Caco-2 (cell line): ENCODE measurements around the gene TRA2A. TPM values are rescaled to one million over a fixed set of nuclear protein-coding genes. Genes with fewer than 3 reads are reported as not detected.

Experiments used
- BruUV-seq: library from RNA; stranded (reverse); fragments of 400-500 nt; replicated peaks from 2 replicates; lab custom pipeline; 2021; lab: Mats Ljungman, UMichigan
- CTCF ChIA-PET: fragments of 300-600 bp; sonication (Branson Sonifier 250); formaldehyde crosslinking; loops from one replicate; lab custom pipeline; 2022; ENCODE audit warnings: antibody characterized with exemption; lab: Charles Lee
- POLR2A ChIA-PET: fragments of 300-600 bp; sonication (Branson Sonifier 250); formaldehyde crosslinking; loops from one replicate; lab custom pipeline; 2022; ENCODE audit warnings: antibody characterized with exemption; lab: Charles Lee
- DNase-seq, 2 experiments: peaks; one replicate each; pipeline versions ENCODE4 v3.0.0 to v3.0.0-alpha.2; 2020 to 2022
- H3K27me3 ChIP-seq: replicated peaks from 2 replicates; pipeline ENCODE4 v1.6.0; 2011; ENCODE audit warnings: low read length; ENCODE audit not compliant: control insufficient read depth, insufficient read depth
- H3K36me3 ChIP-seq: 2 replicates; pipeline ENCODE4 v1.5.1; 2011; ENCODE audit warnings: low read length; ENCODE audit not compliant: control insufficient read depth, insufficient read depth
- H3K4me1 ChIP-seq: fragments of 250-450 bp; sonication (Bioruptor Pico); 2 replicates; pipeline ENCODE4 v1.5.1; 2020; ENCODE audit warnings: mild to moderate bottlenecking
- H3K4me3 ChIP-seq: 2 replicates; pipeline ENCODE4 v1.5.1; 2011; ENCODE audit warnings: low read depth, mild to moderate bottlenecking, control low read depth, low read length
- H3K9me3 ChIP-seq: fragments of 250-450 bp; sonication (Bioruptor Pico); 2 replicates; pipeline ENCODE4 v1.5.1; 2020; ENCODE audit warnings: mild to moderate bottlenecking, moderate library complexity
- H3K27ac Mint-ChIP-seq: one replicate; pipeline ENCODE4 v1.8.0; 2022; ENCODE audit warnings: mixed read lengths; ENCODE audit not compliant: unreplicated experiment
- H3K27me3 Mint-ChIP-seq: one replicate; pipeline ENCODE4 v1.8.0; 2022; ENCODE audit warnings: mixed read lengths; ENCODE audit not compliant: insufficient read depth, unreplicated experiment
- H3K36me3 Mint-ChIP-seq: one replicate; pipeline ENCODE4 v1.8.0; 2022; ENCODE audit warnings: mild to moderate bottlenecking, mixed read lengths; ENCODE audit not compliant: insufficient read depth, unreplicated experiment
- H3K4me1 Mint-ChIP-seq: one replicate; pipeline ENCODE4 v1.8.0; 2022; ENCODE audit warnings: low read depth, mixed read lengths; ENCODE audit not compliant: unreplicated experiment
- H3K4me3 Mint-ChIP-seq: one replicate; pipeline ENCODE4 v1.8.0; 2022; ENCODE audit warnings: mild to moderate bottlenecking, moderate library complexity, mixed read lengths; ENCODE audit not compliant: unreplicated experiment
- H3K9me3 Mint-ChIP-seq: one replicate; pipeline ENCODE4 v1.8.0; 2022; ENCODE audit warnings: mixed read lengths; ENCODE audit not compliant: unreplicated experiment
- intact Hi-C: fragments of 100-400 bp; cut with micrococcal nuclease; formaldehyde crosslinking; loops from one replicate; pipeline ENCODE4 v1.10.0; 2022; ENCODE audit not compliant: unreplicated experiment
- total RNA-seq: library from RNA; stranded (reverse); gene quantifications from 2 replicates; pipeline ENCODE4 v1.2.3, GENCODE V29; 2022
- TF ChIP-seq, protein P1 (sequence below), 2 experiments: fragments of 200-600 bp in 1 of 2; IDR thresholded peaks; 1 replicate in 1 of 2; 2 replicates in 1 of 2; pipeline versions ENCODE4 v1.5.1 to v1.8.0; 2011 to 2022; ENCODE audit warnings: antibody characterized with exemption in 1 of 2, control low read depth in 1 of 2, inconsistent platforms in 1 of 2, low read depth in 1 of 2, low read length in 1 of 2, mild to moderate bottlenecking in 1 of 2, moderate library complexity in 1 of 2; ENCODE audit not compliant: insufficient read depth in 1 of 2, severe bottlenecking in 1 of 2, unreplicated experiment in 1 of 2

The TRA2A gene
- total RNA-seq, 1 experiment from 2014 or later = 123 TPM

DNA sequence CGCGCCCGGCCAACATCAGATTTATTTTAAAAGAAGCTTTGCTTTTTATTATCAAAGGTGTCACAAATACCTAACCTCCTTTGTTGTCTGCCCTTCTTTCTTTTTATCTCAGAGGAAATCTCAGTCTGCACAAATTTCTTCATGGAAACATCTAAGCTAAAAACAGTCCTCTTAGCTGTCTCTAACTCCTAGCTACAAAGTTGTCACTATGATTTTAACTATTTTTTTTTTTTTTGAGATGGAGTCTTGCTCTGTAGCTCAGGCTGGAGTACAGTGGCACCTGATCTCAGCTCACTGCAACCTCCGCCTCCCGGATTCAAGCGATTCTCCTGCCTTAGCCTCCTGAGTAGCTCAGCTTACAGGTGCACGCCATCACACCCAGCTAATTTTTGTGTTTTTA is 7.3 kb downstream of the TRA2A start:
- H3K36me3 Mint-ChIP-seq = peaks cover 59% of the 10 kb centered on the region
- no peaks in the 10 kb centered on the region for H3K27me3 Mint-ChIP-seq
- peaks cover 18% of the 10 kb centered on the region for H3K4me1 Mint-ChIP-seq
- Histone ChIP-seq H3K27me3 (no peaks in the 10 kb centered on the region), H3K4me3 (no peak overlapping the region), H3K9me3 (no peaks in the 10 kb centered on the region), H3K4me1 (peaks cover 22% of the 10 kb centered on the region), H3K36me3 (0 out of 2 replicates have a peak, but pooled peaks cover 1% of the 10 kb centered on the region)
- H3K9me3 Mint-ChIP-seq = no peaks in the 10 kb centered on the region
- DNase-seq = no peak
- H3K27ac Mint-ChIP-seq = no peak overlapping the region
- POLR2A ChIA-PET = no interaction called here
- CTCF ChIA-PET = no interaction called here
- no TSS peak for BruUV-seq
- no peak overlapping the region for H3K4me3 Mint-ChIP-seq
- intact Hi-C loops = no loop called here
- TF ChIP-seq, protein P1, sequence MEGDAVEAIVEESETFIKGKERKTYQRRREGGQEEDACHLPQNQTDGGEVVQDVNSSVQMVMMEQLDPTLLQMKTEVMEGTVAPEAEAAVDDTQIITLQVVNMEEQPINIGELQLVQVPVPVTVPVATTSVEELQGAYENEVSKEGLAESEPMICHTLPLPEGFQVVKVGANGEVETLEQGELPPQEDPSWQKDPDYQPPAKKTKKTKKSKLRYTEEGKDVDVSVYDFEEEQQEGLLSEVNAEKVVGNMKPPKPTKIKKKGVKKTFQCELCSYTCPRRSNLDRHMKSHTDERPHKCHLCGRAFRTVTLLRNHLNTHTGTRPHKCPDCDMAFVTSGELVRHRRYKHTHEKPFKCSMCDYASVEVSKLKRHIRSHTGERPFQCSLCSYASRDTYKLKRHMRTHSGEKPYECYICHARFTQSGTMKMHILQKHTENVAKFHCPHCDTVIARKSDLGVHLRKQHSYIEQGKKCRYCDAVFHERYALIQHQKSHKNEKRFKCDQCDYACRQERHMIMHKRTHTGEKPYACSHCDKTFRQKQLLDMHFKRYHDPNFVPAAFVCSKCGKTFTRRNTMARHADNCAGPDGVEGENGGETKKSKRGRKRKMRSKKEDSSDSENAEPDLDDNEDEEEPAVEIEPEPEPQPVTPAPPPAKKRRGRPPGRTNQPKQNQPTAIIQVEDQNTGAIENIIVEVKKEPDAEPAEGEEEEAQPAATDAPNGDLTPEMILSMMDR (IDR thresholded peaks at IDR 0.05; ENCODE audit: insufficient read depth in 1 of 2, low read depth in 1 of 2, low read length in 1 of 2, severe bottlenecking in 1 of 2, unreplicated experiment in 1 of 2) = no peak

DNA sequence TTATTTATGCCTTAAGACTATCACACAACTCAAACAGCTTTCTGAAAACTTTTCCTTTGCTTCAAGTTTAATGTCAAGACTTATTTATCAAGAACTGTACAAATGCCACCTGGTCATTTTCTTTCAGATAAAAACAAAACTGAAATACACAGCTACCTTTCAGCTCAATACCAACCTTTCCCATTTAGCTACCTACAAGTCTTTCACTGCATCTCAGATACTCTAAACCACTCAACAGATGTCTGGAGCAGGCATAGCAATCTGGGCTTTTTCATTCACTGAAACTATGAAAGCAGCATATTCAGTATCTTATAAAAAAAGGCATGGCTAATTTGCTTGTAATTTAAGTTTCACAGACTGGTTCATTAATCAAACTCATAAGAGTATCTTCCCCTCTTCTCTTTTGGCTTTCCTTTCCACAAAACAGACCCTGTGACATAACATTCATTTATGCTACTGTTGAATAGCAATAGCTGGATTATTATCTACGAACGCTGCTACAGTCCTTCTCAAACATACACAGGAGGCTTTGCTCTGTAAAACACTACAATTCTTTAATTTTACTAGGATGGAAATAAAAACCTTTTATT is 8.2 kb downstream of the TRA2A start:
- H3K27me3 Mint-ChIP-seq = no peaks in the 10 kb centered on the region
- H3K4me1 Mint-ChIP-seq = peaks cover 18% of the 10 kb centered on the region
- H3K4me3 Mint-ChIP-seq = no peak overlapping the region
- ChIA-PET POLR2A (no interaction called here), CTCF (interaction anchor here (0.9 kb wide), 1 partner anchor 9 kb away, joined by 3 read pairs; the partner anchor contains the start of gene TRA2A)
- intact Hi-C loops = no loop called here
- Histone ChIP-seq H3K27me3 (no peaks in the 10 kb centered on the region), H3K4me1 (peaks cover 13% of the 10 kb centered on the region), H3K9me3 (no peaks in the 10 kb centered on the region), H3K36me3 (peaks cover 1% of the 10 kb centered on the region; the same call in 1 of the 2 replicates), H3K4me3 (no peak overlapping the region)
- DNase-seq = no peak
- no TSS peak for BruUV-seq
- H3K9me3 Mint-ChIP-seq = no peaks in the 10 kb centered on the region
- TF ChIP-seq, protein P1 (IDR thresholded peaks at IDR 0.05; ENCODE audit: insufficient read depth in 1 of 2, low read depth in 1 of 2, low read length in 1 of 2, severe bottlenecking in 1 of 2, unreplicated experiment in 1 of 2) = no peak
- H3K27ac Mint-ChIP-seq = no peak overlapping the region
- peaks cover 59% of the 10 kb centered on the region for H3K36me3 Mint-ChIP-seq

DNA sequence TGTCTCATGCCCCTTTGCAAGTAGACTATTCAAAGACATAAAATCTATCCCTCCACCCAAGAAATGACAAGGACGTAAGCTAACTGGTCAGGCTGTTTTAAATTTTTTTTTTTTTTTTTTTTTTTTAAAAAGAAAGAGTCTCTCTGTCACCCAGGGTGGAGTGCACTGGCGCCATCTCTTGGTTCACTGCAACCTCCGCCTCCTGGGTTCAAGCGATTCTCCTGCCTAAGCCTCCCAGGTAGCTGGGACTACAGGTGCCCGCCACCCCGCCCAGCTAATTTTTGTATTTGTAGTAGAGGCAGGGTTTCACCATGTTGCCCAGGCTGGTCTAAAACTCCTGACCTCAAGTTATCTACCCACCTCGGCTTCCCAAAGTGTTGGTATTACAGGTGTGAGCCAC is 11.2 kb downstream of the TRA2A start:
- peak in 1 of 2 experiments; percentile 56 for DNase-seq
- H3K4me1 Mint-ChIP-seq = peaks cover 24% of the 10 kb centered on the region
- no peaks in the 10 kb centered on the region for H3K27me3 Mint-ChIP-seq
- H3K4me3 ChIP-seq = no peak overlapping the region
- BruUV-seq = no TSS peak
- intact Hi-C loops = no loop called here
- H3K4me1 ChIP-seq = peaks cover 6% of the 10 kb centered on the region
- no peaks in the 10 kb centered on the region for H3K27me3 ChIP-seq
- peaks cover 8% of the 10 kb centered on the region for H3K36me3 ChIP-seq
- TF ChIP-seq, protein P1 (IDR thresholded peaks at IDR 0.05; ENCODE audit: insufficient read depth in 1 of 2, low read depth in 1 of 2, low read length in 1 of 2, severe bottlenecking in 1 of 2, unreplicated experiment in 1 of 2) = peak; percentile 29 to 37
- H3K27ac Mint-ChIP-seq = no peak overlapping the region
- no peak overlapping the region for H3K4me3 Mint-ChIP-seq
- H3K36me3 Mint-ChIP-seq = peaks cover 82% of the 10 kb centered on the region
- ChIA-PET POLR2A (no interaction called here), CTCF (interaction anchor here (0.6 to 1.2 kb wide), 6 partner anchors 47 to 266 kb away, joined by 3 to 6 read pairs (median 3); no protein-coding TSS in a partner anchor)
- no peaks in the 10 kb centered on the region for H3K9me3 ChIP-seq
- no peaks in the 10 kb centered on the region for H3K9me3 Mint-ChIP-seq
